ENCODE results near the gene CD6.

The CD6 gene

GRCh38 chr11:61011950-61012736 is 40.7 kb downstream of the CD6 start:
- no peak for DNase-seq

DNA sequence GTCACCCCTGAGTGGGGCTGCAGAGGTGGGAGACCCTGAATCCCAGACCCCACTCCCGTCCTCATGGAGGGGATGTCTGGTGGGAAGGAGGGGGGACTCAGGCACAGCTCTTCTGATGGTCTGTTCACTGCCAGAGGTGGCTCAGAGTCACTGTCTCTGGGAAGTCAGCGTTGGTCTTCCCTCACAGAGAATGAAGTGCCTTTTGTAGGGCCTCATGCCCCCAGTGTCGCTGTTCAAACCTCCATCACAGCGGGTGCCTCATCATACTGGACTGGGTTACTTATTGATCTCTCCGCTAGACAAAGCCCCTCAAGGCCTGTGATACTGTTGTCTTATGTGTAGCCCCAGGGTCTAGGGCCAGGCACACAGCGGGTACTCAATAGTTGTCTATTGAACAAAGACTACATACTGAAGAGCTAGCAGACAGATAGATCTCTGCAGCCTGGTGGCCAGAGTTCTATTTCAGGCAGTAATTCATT is 41.3 kb downstream of the CD6 start:
- DNase-seq = no peak

DNA sequence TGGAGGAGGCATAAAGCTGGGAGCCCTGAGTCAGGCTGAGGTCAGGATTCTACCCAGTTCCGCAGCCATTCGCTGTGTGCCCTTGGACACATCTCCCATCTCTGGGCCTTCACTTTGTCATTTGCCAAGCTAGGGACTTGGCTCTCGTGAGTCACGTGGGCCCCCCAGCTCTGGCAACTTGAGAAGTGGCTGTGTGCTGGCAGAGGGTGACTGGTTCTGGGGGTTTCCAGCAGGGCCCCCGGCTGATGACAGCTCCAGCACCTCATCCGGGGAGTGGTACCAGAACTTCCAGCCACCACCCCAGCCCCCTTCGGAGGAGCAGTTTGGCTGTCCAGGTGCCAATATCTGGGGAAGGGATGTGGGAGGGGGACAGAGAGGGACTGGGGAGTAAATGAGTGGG is 46.6 kb downstream of the CD6 start:
- DNase-seq = no peak

GRCh38 chr11:61019037-61019831 is 47.8 kb downstream of the CD6 start:
- no peak for DNase-seq

- DNase-seq = no peak
Measured at GRCh38 chr11:61019832-61020405, 48.4 kb downstream of the CD6 start.

GRCh38 chr11:61020551-61021235 is 49.2 kb downstream of the CD6 start:
- DNase-seq = no peak

DNA sequence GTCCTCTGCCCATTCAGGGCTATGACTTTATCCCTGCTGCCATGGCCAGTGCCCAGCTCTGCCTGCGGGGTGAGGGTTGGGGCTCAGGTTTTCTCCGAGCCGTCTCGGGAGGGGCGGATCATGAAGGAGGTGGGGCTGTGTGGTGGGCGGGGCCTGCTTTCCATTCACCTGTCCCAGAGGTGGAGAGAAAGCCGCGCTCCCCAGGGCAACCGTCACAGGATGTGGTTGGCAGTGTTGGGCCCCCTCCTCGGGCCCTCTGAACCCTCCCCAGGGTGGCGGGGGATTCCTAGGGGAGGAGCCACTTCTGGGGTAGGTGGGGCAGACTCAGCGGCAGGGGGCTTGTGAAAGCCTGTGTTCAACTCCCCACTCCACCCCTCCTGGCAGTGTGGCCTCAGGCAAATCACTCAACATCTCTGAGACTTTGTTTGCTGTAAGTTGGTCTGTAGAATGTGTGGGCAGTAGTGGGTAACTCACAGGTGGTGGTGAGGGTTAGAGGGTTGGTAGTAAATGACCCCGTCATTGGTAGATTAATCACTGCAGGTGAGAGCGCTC is 50.3 kb downstream of the CD6 start:
- DNase-seq = peak; percentile 85 to 88

GRCh38 chr11:61022311-61023085 is 51.0 kb downstream of the CD6 start:
- DNase-seq = peak; percentile 49 to 55

DNA sequence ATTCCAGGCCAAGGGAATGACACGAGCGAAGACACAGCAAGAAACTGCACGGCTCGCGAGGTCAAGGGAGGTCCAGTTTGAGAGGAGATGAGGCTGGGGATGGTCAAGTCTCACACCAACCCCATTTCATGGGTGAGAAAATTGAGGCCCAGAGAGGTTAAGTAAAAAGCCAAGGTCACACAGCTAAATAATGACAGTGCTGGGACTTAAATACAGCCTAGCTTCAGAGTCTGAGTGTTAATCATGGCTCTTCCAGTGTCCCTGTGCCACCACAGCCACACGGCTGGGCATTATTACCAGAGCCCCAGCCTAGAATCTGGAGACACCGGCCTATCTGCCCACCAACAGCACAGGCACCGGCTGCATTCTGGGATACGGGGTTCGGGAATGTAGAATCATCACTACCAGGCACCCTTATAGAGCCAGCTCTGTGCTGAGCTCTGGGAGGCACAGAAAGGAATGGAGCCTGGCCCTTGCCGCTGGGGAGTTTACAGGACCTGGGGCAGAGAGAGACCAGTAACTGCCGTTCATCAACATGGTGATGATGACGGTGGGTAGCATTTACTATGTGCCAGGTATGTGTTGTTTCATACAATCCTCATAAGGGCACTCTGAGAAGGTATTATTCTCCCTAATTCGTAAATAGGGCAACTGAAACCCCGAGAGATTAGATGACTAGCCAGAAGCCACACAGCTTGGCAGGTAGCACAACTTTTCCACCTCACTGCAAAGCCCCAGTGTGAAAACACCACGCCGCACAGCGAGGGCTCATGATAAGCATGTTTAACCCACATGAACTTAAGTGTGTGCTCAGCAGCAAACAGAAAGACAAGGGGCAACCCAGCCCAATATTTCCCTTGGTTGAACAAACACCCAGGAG is 51.8 kb downstream of the CD6 start:
- peak; percentile 76 for DNase-seq

GRCh38 chr11:61023966-61024295 is 52.5 kb downstream of the CD6 start:
- no peak for DNase-seq

- DNase-seq = no peak
Measured at GRCh38 chr11:61024938-61025820, 53.7 kb downstream of the CD6 start.

DNA sequence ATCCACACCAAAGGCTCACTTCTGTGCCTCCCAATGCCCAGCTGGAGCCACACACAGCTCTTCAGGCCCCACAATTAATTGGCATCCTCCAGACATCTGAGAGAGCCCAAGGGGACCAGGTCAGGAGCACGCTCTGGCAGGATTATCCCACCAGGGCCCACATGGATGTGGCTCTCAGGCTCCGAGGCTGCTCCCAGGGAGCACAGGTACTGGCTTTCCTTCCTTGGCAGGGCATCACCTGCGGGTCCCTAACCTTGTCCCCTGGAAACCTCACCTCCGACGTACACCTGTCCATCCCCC is 54.3 kb downstream of the CD6 start:
- no peak for DNase-seq

DNA sequence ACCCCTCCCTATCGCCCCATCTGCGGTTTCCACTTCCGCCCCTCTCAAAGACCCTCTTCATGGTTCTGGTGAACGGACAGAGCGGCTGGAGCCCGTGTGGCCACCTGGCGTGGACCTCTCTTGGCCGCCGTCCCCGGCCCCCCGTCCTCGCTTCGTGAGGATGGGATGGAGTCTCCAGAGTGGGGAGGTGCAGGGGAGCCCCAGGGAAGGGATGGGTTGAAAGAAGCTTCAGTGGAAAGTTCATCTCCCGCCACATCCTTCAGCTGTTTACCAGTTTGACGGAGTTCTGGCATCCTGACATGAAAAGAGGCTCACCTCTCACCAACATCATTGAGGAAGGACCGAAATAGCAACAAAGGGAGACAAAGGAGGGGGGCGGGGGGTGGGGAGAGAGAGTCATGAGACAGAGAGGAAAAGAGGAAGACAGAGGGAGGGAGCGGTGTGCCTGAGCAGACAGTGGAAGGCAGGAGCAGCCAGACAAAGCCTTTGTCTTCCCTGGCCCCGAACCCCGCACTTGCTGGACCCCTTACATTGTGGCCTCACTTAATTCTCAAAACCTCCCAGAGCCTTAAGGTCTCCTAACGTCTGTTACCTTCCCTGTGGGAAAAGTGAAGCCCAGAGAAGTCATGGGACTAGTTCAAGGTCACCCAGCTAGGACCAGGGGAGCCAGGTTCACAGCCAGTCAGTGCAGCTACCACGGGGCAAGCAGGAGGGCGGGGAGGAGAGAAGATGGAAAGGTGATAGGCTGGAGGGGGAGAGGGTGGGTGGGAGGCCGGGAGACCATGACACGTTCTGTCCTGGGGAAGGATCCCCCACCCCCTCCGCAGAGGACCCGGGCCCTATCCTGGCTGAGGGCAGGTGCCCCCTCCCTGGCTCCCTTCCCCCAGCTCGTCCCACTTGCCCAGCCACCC is 54.9 kb downstream of the CD6 start:
- DNase-seq = peak; percentile 58 to 59

- peak; percentile 41 to 58 for DNase-seq
Measured at GRCh38 chr11:61027141-61027840, 55.8 kb downstream of the CD6 start.

DNA sequence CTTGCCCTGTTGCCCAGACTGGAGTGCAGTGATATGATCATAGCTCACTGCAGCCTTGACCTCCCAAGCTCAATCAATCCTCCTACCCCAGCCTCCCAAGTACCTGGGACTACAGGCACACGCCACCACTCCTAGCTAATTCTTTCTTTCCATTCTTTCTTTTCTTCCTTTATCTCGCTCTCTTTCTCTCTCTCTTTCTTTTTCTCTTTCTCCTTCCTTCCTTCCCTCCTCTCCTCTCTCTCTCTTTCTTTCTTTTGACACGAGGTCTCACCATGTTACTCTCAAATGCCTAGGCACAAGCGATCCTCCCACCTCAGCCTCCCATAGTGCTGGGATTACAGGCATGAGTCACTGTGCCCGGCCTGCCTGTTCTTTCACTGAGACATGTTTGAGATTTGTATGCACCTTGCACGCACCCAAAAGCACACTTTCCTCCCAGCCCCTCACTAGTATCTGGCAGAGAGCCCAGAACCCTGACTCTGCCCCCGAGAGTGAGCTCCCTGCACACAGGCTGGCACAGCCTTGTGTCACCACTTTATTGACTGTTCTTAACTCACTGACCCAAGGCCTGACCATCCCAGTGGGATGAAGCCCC is 56.8 kb downstream of the CD6 start:
- DNase-seq = peak; percentile 78 to 80

DNA sequence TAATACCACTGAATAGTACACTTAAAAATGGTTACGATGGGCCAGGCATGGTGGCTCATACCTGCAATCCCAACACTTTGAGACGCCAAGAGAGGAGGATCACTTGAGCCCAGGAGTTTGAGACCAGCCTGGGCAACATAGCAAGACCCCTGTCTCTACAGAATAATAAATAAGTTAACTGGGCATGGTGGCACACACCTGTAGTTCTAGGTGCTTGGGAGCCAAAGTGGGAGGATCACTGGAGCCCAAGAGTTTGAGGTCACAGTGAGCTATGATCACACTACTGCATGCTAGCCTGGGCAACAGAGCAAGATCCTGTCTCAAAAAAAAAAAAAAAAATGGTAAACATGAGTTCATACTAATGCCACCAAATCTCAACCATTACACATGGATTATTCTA is 61.3 kb downstream of the CD6 start:
- no peak for DNase-seq

- no peak for DNase-seq
Measured at GRCh38 chr11:61033417-61033816, 61.9 kb downstream of the CD6 start.

DNA sequence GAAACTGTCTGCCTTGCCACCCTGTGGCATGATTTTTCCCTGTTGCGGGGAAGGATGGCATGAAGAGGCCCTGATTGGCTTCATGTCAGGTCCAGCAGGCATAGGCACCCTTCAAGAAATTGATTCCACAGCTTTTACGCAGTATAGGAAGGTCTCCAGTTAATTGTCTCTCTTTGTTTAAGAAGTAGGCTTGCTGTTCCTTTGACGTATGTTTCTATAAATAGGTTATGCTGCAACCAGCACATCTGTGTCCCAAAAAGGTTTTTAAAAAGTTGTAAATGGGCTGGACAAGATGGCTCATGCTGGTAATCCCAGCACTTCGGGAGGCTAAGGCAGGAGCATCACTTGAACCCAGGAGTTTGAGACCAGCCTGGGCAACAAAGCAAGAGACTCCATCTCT is 62.6 kb downstream of the CD6 start:
- no peak for DNase-seq
